IPS-18c (cell line): ENCODE data around the gene SLC37A3.
"Not testable (repeated sequence)": the region's sequence is repeated elsewhere in the genome, so short reads cannot be mapped to it uniquely, and the experiment has no call there.

Source experiments
- H3K4me3 ChIP-seq: 2 replicates; pipeline ENCODE4 v1.7.0; 2013; ENCODE audit warnings: low read depth, mild to moderate bottlenecking, low read length, moderate library complexity; ENCODE audit not compliant: insufficient read depth
- H3K9me3 ChIP-seq: one replicate; pipeline ENCODE4 v1.6.1; 2013; ENCODE audit warnings: mild to moderate bottlenecking, low read length, moderate library complexity; ENCODE audit not compliant: control insufficient read depth, insufficient read depth

SLC37A3 gene

GRCh38 chr7:140364819-140365218, 33.5 kb downstream of the SLC37A3 start:
- peaks cover 4% of the 10 kb centered on the region for H3K9me3 ChIP-seq
- no peak overlapping the region for H3K4me3 ChIP-seq

- Histone ChIP-seq H3K9me3 (peaks cover 4% of the 10 kb centered on the region), H3K4me3 (no peak overlapping the region; the same call in 1 of the 2 replicates)
Observed at GRCh38 chr7:140360697-140361229, 37.6 kb downstream of the SLC37A3 start.

GRCh38 chr7:140358412-140359051, 39.8 kb downstream of the SLC37A3 start:
- H3K9me3 ChIP-seq: peaks cover 4% of the 10 kb centered on the region
- no peak overlapping the region for H3K4me3 ChIP-seq

GRCh38 chr7:140358024-140358411, 40.3 kb downstream of the SLC37A3 start:
- Histone ChIP-seq H3K4me3 (no peak overlapping the region), H3K9me3 (peaks cover 4% of the 10 kb centered on the region)

- Histone ChIP-seq H3K9me3 (no peaks in the 10 kb centered on the region), H3K4me3 (no peak overlapping the region)
Observed at GRCh38 chr7:140350056-140350455, 48.3 kb downstream of the SLC37A3 start.

- H3K4me3 ChIP-seq: no peak overlapping the region
- no peaks in the 10 kb centered on the region for H3K9me3 ChIP-seq
Observed at GRCh38 chr7:140349144-140349771, 49.1 kb downstream of the SLC37A3 start.

GRCh38 chr7:140348161-140348849, 50.0 kb downstream of the SLC37A3 start:
- no peaks in the 10 kb centered on the region for H3K9me3 ChIP-seq
- H3K4me3 ChIP-seq: no peak overlapping the region

- H3K9me3 ChIP-seq: no peaks in the 10 kb centered on the region
- H3K4me3 ChIP-seq: no peak overlapping the region
Observed at GRCh38 chr7:140347218-140347617, 51.1 kb downstream of the SLC37A3 start.

- Histone ChIP-seq H3K9me3 (no peaks in the 10 kb centered on the region), H3K4me3 (no peak overlapping the region)
Observed at GRCh38 chr7:140345426-140345825, 52.9 kb downstream of the SLC37A3 start.

GRCh38 chr7:140342727-140343514, 55.4 kb downstream of the SLC37A3 start:
- H3K4me3 ChIP-seq: no peak overlapping the region
- peaks cover 2% of the 10 kb centered on the region for H3K9me3 ChIP-seq

- H3K4me3 ChIP-seq, H3K9me3 ChIP-seq: not testable (repeated sequence)
Observed at GRCh38 chr7:140338959-140339358, 59.4 kb downstream of the SLC37A3 start.

- Histone ChIP-seq H3K4me3 (no peak overlapping the region), H3K9me3 (peaks cover under 1% of the 10 kb centered on the region)
Observed at GRCh38 chr7:140334341-140335057, 63.8 kb downstream of the SLC37A3 start.

- no peak overlapping the region for H3K4me3 ChIP-seq
Observed at GRCh38 chr7:140333686-140334085, 64.6 kb downstream of the SLC37A3 start.

GRCh38 chr7:140333223-140333622, 65.1 kb downstream of the SLC37A3 start:
- H3K9me3 ChIP-seq: no peaks in the 10 kb centered on the region
- H3K4me3 ChIP-seq: no peak overlapping the region

More at GRCh38 chr7:140333686-140334085, 64.6 kb downstream of the SLC37A3 start:
- no peaks in the 10 kb centered on the region for H3K9me3 ChIP-seq

- Histone ChIP-seq H3K9me3 (no peaks in the 10 kb centered on the region), H3K4me3 (no peak overlapping the region)
Observed at GRCh38 chr7:140330595-140330994, 67.7 kb downstream of the SLC37A3 start.

- Histone ChIP-seq H3K4me3 (no peak overlapping the region), H3K9me3 (no peaks in the 10 kb centered on the region)
Observed at GRCh38 chr7:140330128-140330527, 68.2 kb downstream of the SLC37A3 start.

GRCh38 chr7:140327261-140327661, 71.1 kb downstream of the SLC37A3 start:
- Histone ChIP-seq H3K9me3 (no peaks in the 10 kb centered on the region), H3K4me3 (no peak overlapping the region)
